GM23338 (cell line): ENCODE measurements around the gene CNIH3.

Experiments
- CREB1 ChIP-seq: fragments of 250-450 bp; sonication (Bioruptor Pico); IDR thresholded peaks from 2 replicates; pipeline ENCODE4 v1.5.0; 2020; ENCODE audit warnings: low read depth, mild to moderate bottlenecking, moderate library complexity
- CTCF ChIP-seq, 2 experiments: fragments of 200-600 bp in 1 of 2; sonication (generic) in 1 of 2; conservative IDR thresholded peaks; 2 replicates each; pipeline versions ENCODE4 v1.5.1 to v1.6.1; 2016 to 2017; ENCODE audit warnings: antibody characterized with exemption in 2 of 2, low read depth in 2 of 2, mild to moderate bottlenecking in 2 of 2, moderate library complexity in 1 of 2
- EZH2 ChIP-seq: fragments of 200-600 bp; sonication (generic); IDR thresholded peaks from one replicate; pipeline ENCODE4 v1.8.0; 2017; ENCODE audit warnings: antibody characterized with exemption, mild to moderate bottlenecking, low read depth; ENCODE audit not compliant: unreplicated experiment
- EZH2phosphoT487 ChIP-seq: fragments of 200-600 bp; sonication (generic); IDR thresholded peaks from one replicate; pipeline ENCODE4 v1.8.1; 2018; ENCODE audit warnings: antibody characterized with exemption; ENCODE audit not compliant: unreplicated experiment
- NANOG ChIP-seq: IDR thresholded peaks from 2 replicates; pipeline ENCODE4 v1.6.1; 2016; ENCODE audit warnings: antibody characterized with exemption, borderline replicate concordance
- POLR2AphosphoS5 ChIP-seq: IDR thresholded peaks from 2 replicates; pipeline ENCODE4 v1.6.1; 2016; ENCODE audit warnings: antibody characterized with exemption, low read depth
- ZNF114 ChIP-seq: fragments of 250-450 bp; sonication (Bioruptor Pico); IDR thresholded peaks from 2 replicates; pipeline ENCODE4 v1.5.0; 2020; ENCODE audit warnings: mild to moderate bottlenecking, moderate library complexity

- no peak for TF ChIP-seq EZH2
- TF ChIP-seq CTCF (conservative IDR thresholded peaks at IDR 0.05; ENCODE audit: low read depth in 2 of 2), result no peak
- no peak for TF ChIP-seq ZNF114 (CRISPR knock-in tag)
- no peak for TF ChIP-seq CREB1 (CRISPR knock-in tag)
- TF ChIP-seq EZH2phosphoT487, result no peak
- TF ChIP-seq POLR2AphosphoS5, result no peak
- TF ChIP-seq NANOG, result no peak
Observed at GRCh38 chr1:224591326-224591725, 24.8 kb upstream of the CNIH3 start.
